B cell (primary cell): ENCODE data around the gene AIFM1. TPM values are rescaled to one million over a fixed set of nuclear protein-coding genes. Genes with fewer than 3 reads are reported as not detected.
A peak's percentile ranks its signal among the peaks of the same experiment; 100 is the strongest.

Source experiments
- ATAC-seq: fragments of 200-7000 bp; cut with Tn5 transposase; one replicate; pipeline ENCODE4 v1.10.0; 2021; ENCODE audit warnings: low read depth, mild to moderate bottlenecking, moderate number of reproducible peaks, moderate library complexity
- CTCF ChIA-PET: fragments of 350-600 bp; sonication (Branson Sonifier 250); formaldehyde crosslinking; loops from one replicate; lab custom pipeline; 2021; ENCODE audit warnings: antibody characterized with exemption, inconsistent platforms; lab: Charles Lee
- POLR2A ChIA-PET: fragments of 350-600 bp; sonication (Branson Sonifier 250); formaldehyde crosslinking; loops from one replicate; lab custom pipeline; 2021; ENCODE audit warnings: antibody characterized with exemption; lab: Charles Lee
- DNase-seq: peaks from one replicate; pipeline ENCODE4 v3.0.0; 2013
- H2AFZ ChIP-seq: 2 replicates; pipeline ENCODE4 v1.6.1; 2012; ENCODE audit warnings: mild to moderate bottlenecking, low read depth, low read length; ENCODE audit not compliant: insufficient read depth, poor library complexity, severe bottlenecking
- H3K27ac ChIP-seq, 2 donors: 1 replicate in 1 of 2; 2 replicates in 1 of 2; pipeline ENCODE4 v1.5.1; 2012 to 2013; ENCODE audit warnings: low read length in 2 of 2, mild to moderate bottlenecking in 2 of 2, moderate library complexity in 1 of 2
- H3K27me3 ChIP-seq, 4 experiments: fragments of 200-600 bp in 1 of 4; sonication (generic) in 1 of 4; replicated peaks in 1 of 4; 1 replicate in 2 of 4; 2 replicates in 2 of 4; pipeline versions ENCODE4 v1.6.1 to v1.7.0; 2013 to 2016; ENCODE audit warnings: low read length in 3 of 4, mild to moderate bottlenecking in 2 of 4, mixed read lengths in 1 of 4, moderate library complexity in 1 of 4; ENCODE audit not compliant: insufficient read depth in 4 of 4, control insufficient read depth in 3 of 4; ENCODE audit errors: control extremely low read depth in 1 of 4
- H3K36me3 ChIP-seq, 2 experiments: replicated peaks in 1 of 2; 1 replicate in 1 of 2; 2 replicates in 1 of 2; pipeline versions ENCODE4 v1.6.1 to v1.7.1; 2013; ENCODE audit warnings: low read length in 1 of 2; ENCODE audit not compliant: insufficient read depth in 2 of 2, control insufficient read depth in 1 of 2; ENCODE audit errors: control extremely low read depth in 1 of 2, extremely low read depth in 1 of 2
- H3K4me1 ChIP-seq, 2 donors: fragments of 200-600 bp in 1 of 2; sonication (generic) in 1 of 2; 1 replicate in 1 of 2; 2 replicates in 1 of 2; pipeline versions ENCODE4 v1.5.1 to v1.6.1; 2013 to 2017; ENCODE audit warnings: low read length in 2 of 2; ENCODE audit not compliant: control insufficient read depth in 2 of 2, insufficient read depth in 2 of 2
- H3K4me2 ChIP-seq: replicated peaks from 2 replicates; pipeline ENCODE3; 2012; ENCODE audit warnings: mild to moderate bottlenecking, low read depth, low read length; ENCODE audit not compliant: poor library complexity, severe bottlenecking
- H3K4me3 ChIP-seq, 5 experiments: fragments of 200-600 bp in 1 of 5; sonication (generic) in 1 of 5; 1 replicate in 3 of 5; 2 replicates in 2 of 5; pipeline versions ENCODE4 v1.5.1 to v1.7.0; 2011 to 2016; ENCODE audit warnings: low read length in 4 of 5, mild to moderate bottlenecking in 4 of 5, low read depth in 2 of 5, control low read depth in 1 of 5, moderate library complexity in 1 of 5; ENCODE audit not compliant: insufficient read depth in 1 of 5; ENCODE audit errors: control extremely low read depth in 1 of 5, extremely low read depth in 1 of 5
- H3K79me2 ChIP-seq: fragments of 200-600 bp; sonication (generic); one replicate; pipeline ENCODE4 v1.6.0; 2016; ENCODE audit warnings: low read length; ENCODE audit not compliant: control insufficient read depth, insufficient read depth
- H3K9ac ChIP-seq: fragments of 200-600 bp; sonication (generic); 2 replicates; pipeline ENCODE4 v1.6.1; 2017; ENCODE audit warnings: mild to moderate bottlenecking, low read length, moderate library complexity
- H3K9me3 ChIP-seq, 3 donors: one replicate each; pipeline versions ENCODE4 v1.6.1 to v1.7.1; 2013; ENCODE audit warnings: low read length in 2 of 3; ENCODE audit not compliant: control insufficient read depth in 2 of 3, insufficient read depth in 1 of 3; ENCODE audit errors: control extremely low read depth in 1 of 3
- H4K20me1 ChIP-seq: 2 replicates; pipeline ENCODE4 v1.6.0; 2012; ENCODE audit warnings: mild to moderate bottlenecking, low read length; ENCODE audit not compliant: insufficient read depth, control insufficient read depth, poor library complexity, severe bottlenecking
- H3K27ac Mint-ChIP-seq: one replicate; pipeline ENCODE4 v1.8.0; 2021; ENCODE audit warnings: mixed read lengths
- H3K27me3 Mint-ChIP-seq: one replicate; pipeline ENCODE4 v1.8.0; 2021; ENCODE audit warnings: mixed read lengths
- H3K4me1 Mint-ChIP-seq: one replicate; pipeline ENCODE4 v1.8.0; 2021; ENCODE audit warnings: mixed read lengths
- H3K4me3 Mint-ChIP-seq: one replicate; pipeline ENCODE4 v1.8.0; 2021; ENCODE audit warnings: mixed read lengths
- H3K9me3 Mint-ChIP-seq: one replicate; pipeline ENCODE4 v1.8.0; 2022; ENCODE audit warnings: mixed read lengths; ENCODE audit not compliant: insufficient read depth
- CTCF ChIP-seq: fragments of 200-600 bp; IDR thresholded peaks from one replicate; pipeline ENCODE4 v1.8.0; 2022; ENCODE audit warnings: antibody characterized with exemption, mild to moderate bottlenecking
- EZH2 ChIP-seq: IDR thresholded peaks from 2 replicates; pipeline ENCODE4 v1.6.1; 2012; ENCODE audit warnings: borderline replicate concordance, low read depth, mild to moderate bottlenecking, moderate library complexity, low read length; ENCODE audit not compliant: insufficient read depth, poor library complexity, severe bottlenecking
- whole genome bisulfite sequencing: methylation state at CpG from one replicate; pipeline ENCODE4 v1.1.5; 2013; ENCODE audit warnings: missing lambda C conversion rate; ENCODE audit not compliant: insufficient coverage; 5-methylcytosine and 5-hydroxymethylcytosine counted together
- intact Hi-C: fragments of 100-400 bp; cut with micrococcal nuclease; formaldehyde crosslinking; loops from one replicate; pipeline ENCODE4 v1.10.0; 2022
- polyA plus RNA-seq: library from polyadenylated mRNA; depleted of rRNA; stranded (reverse); fragments of >200 nt; gene quantifications from 2 replicates; pipeline ENCODE4 v1.2.3, GENCODE V29; 2012
- total RNA-seq, 2 donors: library from RNA; stranded (reverse); fragments of 120-200 nt in 1 of 2; gene quantifications; 1 replicate in 1 of 2; 2 replicates in 1 of 2; pipeline versions ENCODE4 v1.2.3 to v1.2.4, GENCODE V29; 2013 to 2022

The AIFM1 gene
- total and polyA plus RNA-seq, 2 donors (not counting 1 experiment from before 2014, with no cell fraction given) = 11.4 to 15.9 TPM

- ChIA-PET CTCF (interaction anchor here (0.6 to 8.4 kb wide), 13 partner anchors 8 to 483 kb away, joined by 3 to 164 read pairs (median 5); partner anchors contain the start of gene AIFM1), POLR2A (interaction anchor here (1.2 kb wide), 2 partner anchors 36 to 39 kb away, joined by 6 to 7 read pairs; no protein-coding TSS in a partner anchor)
- Histone ChIP-seq H3K4me2 (peak overlapping the region; percentile 87), H3K27ac (no peak overlapping the region), H3K36me3 (no peaks in the 10 kb centered on the region), H3K79me2 (no peaks in the 10 kb centered on the region), H3K27me3 (no peaks in the 10 kb centered on the region), H3K4me1 (peaks cover 5 to 15% of the 10 kb centered on the region in 2 donors), H4K20me1 (no peaks in the 10 kb centered on the region), H3K4me3 (peak overlapping the region in 4 of 5 experiments; percentile 35 to 62 (median 48)), H3K9ac (peak overlapping the region; percentile 64), H2AFZ (peak overlapping the region; percentile 76), H3K9me3 (no peaks in the 10 kb centered on the region)
- Mint-ChIP-seq H3K9me3 (no peaks in the 10 kb centered on the region), H3K4me1 (peaks cover 10% of the 10 kb centered on the region), H3K27me3 (no peaks in the 10 kb centered on the region), H3K4me3 (peak overlapping the region; percentile 82), H3K27ac (peak overlapping the region; percentile 50)
- WGBS = 4% methylated on average over 20 of the region's 28 CpGs
- DNase-seq = no peak
- TF ChIP-seq CTCF (no peak), EZH2 (no peak)
- intact Hi-C loops = loop anchor here (1.0 to 2.0 kb wide), 3 partner anchors 11 to 44 kb away; partner anchors contain the start of gene AIFM1
- peak; percentile 55 for ATAC-seq
Observed at GRCh38 chrX:130120321-130120731, 45.3 kb downstream of the AIFM1 start.

GRCh38 chrX:130119312-130119898 is 46.2 kb downstream of the AIFM1 start:
- CTCF ChIA-PET = interaction anchor here (0.6 to 8.4 kb wide), 8 partner anchors 8 to 264 kb away, joined by 3 to 164 read pairs (median 4); partner anchors contain the start of gene AIFM1
- H3K4me1 ChIP-seq = peaks cover 5 to 15% of the 10 kb centered on the region in 2 donors
- H3K9ac ChIP-seq = no peak overlapping the region
- 97% methylated on average over 5 of the region's 14 CpGs for WGBS
- H3K27me3 Mint-ChIP-seq = no peaks in the 10 kb centered on the region
- H2AFZ ChIP-seq = no peak overlapping the region
- POLR2A ChIA-PET = no interaction called here
- H3K79me2 ChIP-seq = no peaks in the 10 kb centered on the region
- H3K4me3 ChIP-seq = no peak overlapping the region
- intact Hi-C loops = no loop called here
- DNase-seq (no peak), ATAC-seq (no peak)
- H3K27me3 ChIP-seq = no peaks in the 10 kb centered on the region
- no peak overlapping the region for H3K27ac Mint-ChIP-seq
- peak overlapping the region; percentile 82 for H3K4me3 Mint-ChIP-seq
- no peaks in the 10 kb centered on the region for H4K20me1 ChIP-seq
- TF ChIP-seq CTCF (no peak), EZH2 (no peak)
- peaks cover 10% of the 10 kb centered on the region for H3K4me1 Mint-ChIP-seq
- no peak overlapping the region for H3K27ac ChIP-seq
- H3K9me3 Mint-ChIP-seq = no peaks in the 10 kb centered on the region
- no peaks in the 10 kb centered on the region for H3K9me3 ChIP-seq
- H3K36me3 ChIP-seq = no peaks in the 10 kb centered on the region
- H3K4me2 ChIP-seq = no peak overlapping the region
